Neural cell (in vitro differentiated cells): Measurements from ENCODE around the gene RHOT2.

ENCODE experiments used
- CTCF ChIP-seq: fragments of 450-650 bp; IDR thresholded peaks from 2 replicates; pipeline ENCODE4 v1.5.1; 2014; ENCODE audit warnings: antibody characterized with exemption, mild to moderate bottlenecking, moderate library complexity; ENCODE audit not compliant: poor library complexity, severe bottlenecking
- EP300 ChIP-seq: fragments of 450-650 bp; conservative IDR thresholded peaks from 2 replicates; pipeline ENCODE4 v1.6.1; 2014; ENCODE audit warnings: antibody characterized with exemption, mild to moderate bottlenecking, moderate library complexity; ENCODE audit not compliant: poor library complexity, severe bottlenecking

- TF ChIP-seq EP300: no peak
- no peak for TF ChIP-seq CTCF
These were observed 8.1 kb downstream of the RHOT2 start for GRCh38 chr16:675884-676564.
